ENCODE data around the gene TVP23B. TPM values are rescaled to one million over a fixed set of nuclear protein-coding genes. Genes with fewer than 3 reads are reported as not detected.
A peak's percentile ranks its signal among the peaks of the same experiment; 100 is the strongest.
"Not testable (repeated sequence)": the region's sequence is repeated elsewhere in the genome, so short reads cannot be mapped to it uniquely, and the experiment has no call there.

TVP23B gene
- total and polyA plus RNA-seq, 4 donors, result 25.4 to 55.1 (median 26.6) TPM

DNA sequence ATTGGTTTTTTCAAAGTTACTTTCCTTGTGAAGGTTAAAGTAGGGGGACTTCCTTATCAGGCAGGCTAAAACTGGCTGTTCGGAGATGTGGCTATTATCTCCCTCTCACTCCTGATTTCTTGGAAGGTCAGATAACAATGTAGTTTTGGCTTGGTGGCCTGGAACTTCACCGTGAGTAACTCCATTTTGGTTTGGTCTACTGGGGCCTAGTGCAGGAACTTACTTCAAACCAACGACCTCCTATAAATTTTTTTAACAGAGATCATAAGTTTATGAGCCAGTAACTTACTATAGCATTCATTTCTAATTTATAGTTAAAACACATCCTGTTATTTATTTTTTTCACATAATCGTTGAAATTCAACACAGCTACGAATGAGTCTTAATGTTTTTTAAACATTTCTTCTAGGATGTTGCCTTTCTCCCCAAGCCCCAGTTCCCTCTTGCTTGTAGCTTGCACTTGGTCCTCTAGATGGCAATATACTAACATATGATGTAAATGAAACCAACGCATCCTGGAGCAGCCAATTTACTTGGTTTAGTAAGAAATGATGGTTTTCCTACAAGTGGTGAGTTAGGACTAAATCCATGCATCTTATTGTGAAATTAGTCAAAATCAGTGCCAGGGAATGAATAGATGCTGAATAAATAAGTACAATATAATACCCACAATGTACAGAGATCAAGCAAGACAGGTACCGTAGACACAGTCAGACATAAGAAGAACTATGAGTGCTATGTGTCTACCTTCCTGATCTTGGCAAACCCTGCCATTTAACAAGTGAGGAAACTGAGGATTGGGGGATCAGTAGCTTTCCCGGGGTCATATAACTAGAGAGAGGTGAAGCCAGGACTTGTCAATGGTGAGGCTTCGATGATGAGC, 35.7 kb downstream of the TVP23B start:
- peak; percentile 34 for DNase-seq (ENCODE audit: low spot score)
- H3K4me3 ChIP-seq (ENCODE audit: low read depth in 1 of 3, low read length in 3 of 3); H3K27me3 ChIP-seq (ENCODE audit: control insufficient read depth in 4 of 4, insufficient read depth in 4 of 4, low read length in 3 of 4); H3K9me3 ChIP-seq (ENCODE audit: control insufficient read depth in 4 of 4, low read length in 3 of 4); H3K27ac ChIP-seq (ENCODE audit: low read depth in 1 of 2, low read length in 2 of 2); H3K4me1 ChIP-seq (ENCODE audit: control insufficient read depth in 4 of 4, insufficient read depth in 4 of 4, low read length in 3 of 4); H3K9ac ChIP-seq (ENCODE audit: low read depth in 1 of 2, low read length in 2 of 2); H3K36me3 ChIP-seq (ENCODE audit: control insufficient read depth in 4 of 4, insufficient read depth in 3 of 4, low read depth in 1 of 4, low read length in 3 of 4): not testable (repeated sequence)
- TF ChIP-seq, protein P1, sequence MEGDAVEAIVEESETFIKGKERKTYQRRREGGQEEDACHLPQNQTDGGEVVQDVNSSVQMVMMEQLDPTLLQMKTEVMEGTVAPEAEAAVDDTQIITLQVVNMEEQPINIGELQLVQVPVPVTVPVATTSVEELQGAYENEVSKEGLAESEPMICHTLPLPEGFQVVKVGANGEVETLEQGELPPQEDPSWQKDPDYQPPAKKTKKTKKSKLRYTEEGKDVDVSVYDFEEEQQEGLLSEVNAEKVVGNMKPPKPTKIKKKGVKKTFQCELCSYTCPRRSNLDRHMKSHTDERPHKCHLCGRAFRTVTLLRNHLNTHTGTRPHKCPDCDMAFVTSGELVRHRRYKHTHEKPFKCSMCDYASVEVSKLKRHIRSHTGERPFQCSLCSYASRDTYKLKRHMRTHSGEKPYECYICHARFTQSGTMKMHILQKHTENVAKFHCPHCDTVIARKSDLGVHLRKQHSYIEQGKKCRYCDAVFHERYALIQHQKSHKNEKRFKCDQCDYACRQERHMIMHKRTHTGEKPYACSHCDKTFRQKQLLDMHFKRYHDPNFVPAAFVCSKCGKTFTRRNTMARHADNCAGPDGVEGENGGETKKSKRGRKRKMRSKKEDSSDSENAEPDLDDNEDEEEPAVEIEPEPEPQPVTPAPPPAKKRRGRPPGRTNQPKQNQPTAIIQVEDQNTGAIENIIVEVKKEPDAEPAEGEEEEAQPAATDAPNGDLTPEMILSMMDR (IDR thresholded peaks at IDR 0.05; ENCODE audit: low read depth, low read length, missing input control), result peak; percentile 57
- peak; percentile 75 to 78 for TF ChIP-seq RAD21 (IDR thresholded peaks at IDR 0.05)
- WGBS, result 48% methylated on average over 9 of the region's 9 CpGs

DNA sequence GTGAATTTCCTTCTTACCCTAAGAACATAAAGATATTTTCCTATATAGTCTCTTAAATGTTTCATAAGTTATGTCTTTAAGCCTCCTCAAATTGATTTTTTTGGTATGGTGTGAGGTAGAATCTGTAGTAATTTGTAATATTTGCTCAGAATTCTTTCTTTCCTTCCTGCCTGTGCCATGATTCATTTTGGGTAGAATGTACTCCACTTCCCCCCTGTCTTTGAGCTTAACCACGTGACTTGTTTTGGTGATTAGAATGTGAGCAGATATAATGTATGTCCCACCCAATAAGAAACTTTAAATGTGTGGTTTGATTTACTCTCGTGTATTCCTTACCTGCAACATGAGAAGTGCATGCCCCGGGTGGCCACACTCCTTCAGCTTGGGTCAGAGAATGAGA, 40.4 kb downstream of the TVP23B start:
- H3K9ac ChIP-seq (ENCODE audit: low read depth in 1 of 2, low read length in 2 of 2); DNase-seq (ENCODE audit: low spot score); H3K27me3 ChIP-seq (ENCODE audit: control insufficient read depth in 4 of 4, insufficient read depth in 4 of 4, low read length in 3 of 4); H3K36me3 ChIP-seq (ENCODE audit: control insufficient read depth in 4 of 4, insufficient read depth in 3 of 4, low read depth in 1 of 4, low read length in 3 of 4); H3K9me3 ChIP-seq (ENCODE audit: control insufficient read depth in 4 of 4, low read length in 3 of 4); H3K4me1 ChIP-seq (ENCODE audit: control insufficient read depth in 4 of 4, insufficient read depth in 4 of 4, low read length in 3 of 4); H3K4me3 ChIP-seq (ENCODE audit: low read depth in 1 of 3, low read length in 3 of 3); H3K27ac ChIP-seq (ENCODE audit: low read depth in 1 of 2, low read length in 2 of 2): not testable (repeated sequence)
- 45% methylated on average over 1 of the region's 3 CpGs for WGBS

DNA sequence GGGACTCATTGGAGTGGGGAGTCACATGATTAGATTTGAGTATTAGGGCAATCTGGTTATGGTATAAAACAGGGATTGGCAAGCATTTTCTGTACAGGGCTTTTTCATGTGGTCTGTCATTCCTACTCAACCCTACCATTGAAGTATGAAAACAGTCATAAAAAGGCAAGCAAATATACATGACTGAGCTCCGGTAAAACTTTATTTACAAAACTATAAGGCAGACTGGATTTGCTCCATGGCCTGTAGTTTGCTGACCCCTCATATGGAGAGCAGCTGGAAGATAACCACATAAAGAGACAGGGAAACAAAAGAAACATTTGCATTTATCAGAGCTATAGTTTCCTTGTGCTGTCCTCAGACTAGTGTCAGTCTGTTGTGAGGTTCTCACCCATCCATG, 46.6 kb downstream of the TVP23B start:
- H3K36me3 ChIP-seq (ENCODE audit: control insufficient read depth in 4 of 4, insufficient read depth in 3 of 4, low read depth in 1 of 4, low read length in 3 of 4); H3K27ac ChIP-seq (ENCODE audit: low read depth in 1 of 2, low read length in 2 of 2); H3K4me1 ChIP-seq (ENCODE audit: control insufficient read depth in 4 of 4, insufficient read depth in 4 of 4, low read length in 3 of 4): not testable (repeated sequence)

DNA sequence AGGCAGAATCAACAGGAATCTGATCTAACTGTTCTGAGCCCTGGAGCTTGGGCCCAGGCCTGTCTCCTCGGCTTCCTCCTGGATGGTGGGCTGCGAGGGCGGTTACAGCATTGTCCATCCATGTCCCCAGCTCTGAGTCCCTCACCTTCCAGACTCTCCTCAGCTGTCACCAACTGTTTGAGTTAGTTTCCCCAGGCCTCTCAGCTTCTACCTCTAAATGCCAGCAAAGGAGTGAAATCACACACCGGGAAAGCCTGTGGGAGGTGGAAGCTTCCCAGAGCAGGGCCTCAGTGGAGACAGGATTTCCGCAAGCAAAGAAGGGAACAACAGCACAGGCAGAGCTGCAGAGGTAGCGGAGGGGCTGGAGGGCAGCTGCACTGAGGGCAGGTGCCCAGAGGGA, 67.5 kb downstream of the TVP23B start:
- H3K9me3 ChIP-seq (ENCODE audit: control insufficient read depth in 4 of 4, low read length in 3 of 4), result no peaks in the 10 kb centered on the region
- H3K4me3 ChIP-seq (ENCODE audit: low read depth in 1 of 3, low read length in 3 of 3), result no peak overlapping the region
- no peaks in the 10 kb centered on the region for H3K4me1 ChIP-seq (ENCODE audit: control insufficient read depth in 4 of 4, insufficient read depth in 4 of 4, low read length in 3 of 4)
- no peak for DNase-seq (ENCODE audit: low spot score)
- WGBS, result 97% methylated on average over 6 of the region's 6 CpGs
- H3K27me3 ChIP-seq (ENCODE audit: control insufficient read depth in 4 of 4, insufficient read depth in 4 of 4, low read length in 3 of 4), result no peaks in the 10 kb centered on the region
- no peaks in the 10 kb centered on the region for H3K36me3 ChIP-seq (ENCODE audit: control insufficient read depth in 4 of 4, insufficient read depth in 3 of 4, low read depth in 1 of 4, low read length in 3 of 4)
- no peak overlapping the region for H3K9ac ChIP-seq (ENCODE audit: low read depth in 1 of 2, low read length in 2 of 2)
- no peak for TF ChIP-seq SP1 (IDR thresholded peaks at IDR 0.05)
- no peak for TF ChIP-seq GABPA (IDR thresholded peaks at IDR 0.05 in 1 of 2, conservative IDR thresholded peaks at IDR 0.05 in 1 of 2)
- no peak for TF ChIP-seq RAD21 (IDR thresholded peaks at IDR 0.05)
- TF ChIP-seq YY1 (IDR thresholded peaks at IDR 0.05), result no peak
- TF ChIP-seq ZBTB33 (IDR thresholded peaks at IDR 0.05), result no peak
- TF ChIP-seq TAF1 (conservative IDR thresholded peaks at IDR 0.05), result no peak
- TF ChIP-seq FOXA2 (IDR thresholded peaks at IDR 0.05), result no peak
- TF ChIP-seq, protein P1 (IDR thresholded peaks at IDR 0.05; ENCODE audit: low read depth, low read length, missing input control), result no peak
- TF ChIP-seq RXRA (IDR thresholded peaks at IDR 0.05), result no peak
- TF ChIP-seq NR2F2 (IDR thresholded peaks at IDR 0.05), result no peak
- TF ChIP-seq FOXA1 (IDR thresholded peaks at IDR 0.05), result no peak
- TF ChIP-seq, protein P2, sequence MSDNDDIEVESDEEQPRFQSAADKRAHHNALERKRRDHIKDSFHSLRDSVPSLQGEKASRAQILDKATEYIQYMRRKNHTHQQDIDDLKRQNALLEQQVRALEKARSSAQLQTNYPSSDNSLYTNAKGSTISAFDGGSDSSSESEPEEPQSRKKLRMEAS (IDR thresholded peaks at IDR 0.05), result no peak
- H3K27ac ChIP-seq (ENCODE audit: low read depth in 1 of 2, low read length in 2 of 2), result no peak overlapping the region

More for the DNA sequence above, 46.6 kb downstream of the TVP23B start:
- DNase-seq (ENCODE audit: low spot score); H3K9ac ChIP-seq (ENCODE audit: low read depth in 1 of 2, low read length in 2 of 2); H3K4me3 ChIP-seq (ENCODE audit: low read depth in 1 of 3, low read length in 3 of 3); H3K9me3 ChIP-seq (ENCODE audit: control insufficient read depth in 4 of 4, low read length in 3 of 4); H3K27me3 ChIP-seq (ENCODE audit: control insufficient read depth in 4 of 4, insufficient read depth in 4 of 4, low read length in 3 of 4): not testable (repeated sequence)
- WGBS, result no CpG with 5 or more reads among the region's 1 CpG

All from liver (tissue), 9 donors.